K562 (cell line): ENCODE data around the gene PIK3C2A. TPM values are rescaled to one million over a fixed set of nuclear protein-coding genes. Genes with fewer than 3 reads are reported as not detected.

Experiments
- ARID2 ChIP-seq: fragments of 450-650 bp; IDR thresholded peaks from 2 replicates; pipeline ENCODE4 v1.6.1; 2017; ENCODE audit warnings: antibody characterized with exemption, mild to moderate bottlenecking
- CBFB ChIP-seq: sonication (generic); formaldehyde crosslinking; IDR thresholded peaks from 2 replicates; pipeline ENCODE4 v1.4.0; 2020; ENCODE audit warnings: mild to moderate bottlenecking, missing genetic modification reagents
- CGGBP1 ChIP-seq: fragments of 250-450 bp; sonication (Bioruptor Pico); IDR thresholded peaks from 2 replicates; pipeline ENCODE4 v1.9.0; 2021; ENCODE audit warnings: mild to moderate bottlenecking
- CREBBP ChIP-seq: IDR thresholded peaks from one replicate; pipeline ENCODE4 v1.6.1; 2012; ENCODE audit warnings: low read depth, mild to moderate bottlenecking, control low read depth, inconsistent platforms, low read length
- FOXK2 ChIP-seq, 2 experiments: fragments of 450-650 bp; IDR thresholded peaks in 1 of 2; conservative IDR thresholded peaks in 1 of 2; 2 replicates each; pipeline ENCODE4 v1.6.1; 2016; ENCODE audit warnings: low read depth in 2 of 2, mild to moderate bottlenecking in 1 of 2
- GABPB2 ChIP-seq: fragments of 250-450 bp; sonication (Bioruptor Pico); conservative IDR thresholded peaks from 2 replicates; pipeline ENCODE4 v1.5.1; 2021; ENCODE audit warnings: mild to moderate bottlenecking
- JUNB ChIP-seq: fragments of 450-650 bp; formaldehyde crosslinking; conservative IDR thresholded peaks from 2 replicates; pipeline ENCODE4 v1.4.0; 2020; ENCODE audit warnings: mild to moderate bottlenecking
- KAT7 ChIP-seq: sonication (generic); formaldehyde crosslinking; IDR thresholded peaks from 2 replicates; pipeline ENCODE4 v1.8.0; 2022; ENCODE audit warnings: missing genetic modification reagents, mild to moderate bottlenecking, borderline replicate concordance
- NFE2L1 ChIP-seq: fragments of 450-650 bp; IDR thresholded peaks from 2 replicates; pipeline ENCODE4 v1.6.1; 2016; ENCODE audit warnings: missing genetic modification characterization, low read depth, mild to moderate bottlenecking, missing compliant biosample characterization, moderate library complexity, borderline replicate concordance
- TAF15 ChIP-seq: fragments of 200-400 bp; formaldehyde crosslinking; IDR thresholded peaks from 2 replicates; pipeline ENCODE4 v1.6.1; 2017; ENCODE audit warnings: mild to moderate bottlenecking, low read depth, low read length, moderate library complexity
- ZKSCAN1 ChIP-seq: fragments of 150-350 bp; IDR thresholded peaks from 2 replicates; pipeline ENCODE4 v1.6.1; 2016; ENCODE audit warnings: low read depth, low read length
- ZNF3 ChIP-seq: fragments of 250-450 bp; sonication (Bioruptor Pico); IDR thresholded peaks from 2 replicates; pipeline ENCODE4 v1.5.0; 2021; ENCODE audit warnings: mild to moderate bottlenecking, moderate library complexity
- ZSCAN32 ChIP-seq: fragments of 450-650 bp; formaldehyde crosslinking; IDR thresholded peaks from 2 replicates; pipeline ENCODE4 v1.4.0; 2020; ENCODE audit warnings: mild to moderate bottlenecking, moderate library complexity
- polyA plus RNA-seq, 8 experiments: library from polyadenylated mRNA; depleted of rRNA in 4 of 8; stranded (reverse) in 5 of 8; unstranded in 3 of 8; fragments of >200 nt; fragmentation: Nextera tagmentation in 2 of 8; fragmentation: Illumina TruSeq in 1 of 8; extraction: Ambion mirVana in 2 of 8; extraction: Trizol in 1 of 8; gene quantifications; 2 replicates each; pipeline versions ENCODE4 v1.2.1 to v1.2.3, GENCODE V29; 2011 to 2014; ENCODE audit warnings: inconsistent platforms in 1 of 8, missing spikeins in 1 of 8
- total RNA-seq, 7 experiments: library from RNA; depleted of rRNA in 6 of 7; stranded (reverse); fragments of >200 nt in 6 of 7; fragmentation: Illumina TruSeq in 2 of 7; extraction: Trizol in 2 of 7; gene quantifications; 2 replicates each; pipeline versions ENCODE4 v1.2.1 to v1.2.3, GENCODE V29; 2011 to 2021; ENCODE audit warnings: low replicate concordance in 1 of 7
- TF ChIP-seq, protein P1 (sequence below): sonication (generic); formaldehyde crosslinking; IDR thresholded peaks from 2 replicates; pipeline ENCODE4 v1.8.1; 2023; ENCODE audit warnings: missing genetic modification reagents, mild to moderate bottlenecking, borderline replicate concordance
- TF ChIP-seq, protein P2 (sequence below): fragments of 250-450 bp; sonication (Bioruptor Pico); IDR thresholded peaks from 2 replicates; pipeline ENCODE4 v1.8.0; 2022; ENCODE audit warnings: inconsistent platforms, mild to moderate bottlenecking, moderate library complexity, borderline replicate concordance
- TF ChIP-seq, protein P3 (sequence below): fragments of 250-450 bp; sonication (Bioruptor Pico); IDR thresholded peaks from 2 replicates; pipeline ENCODE4 v1.5.0; 2021; ENCODE audit warnings: mild to moderate bottlenecking, borderline replicate concordance
- TF ChIP-seq, protein P4 (sequence below): fragments of 450-650 bp; conservative IDR thresholded peaks from 2 replicates; pipeline ENCODE4 v1.6.1; 2016; ENCODE audit warnings: missing genetic modification characterization, low read depth, mild to moderate bottlenecking, control low read depth, missing compliant biosample characterization

The PIK3C2A gene
- total and polyA plus RNA-seq, 9 of the 15 experiments (the other 6 are each of a cell fraction or from before 2014, with no cell fraction given), result 3.1 to 25.2 (median 15.6) TPM

DNA sequence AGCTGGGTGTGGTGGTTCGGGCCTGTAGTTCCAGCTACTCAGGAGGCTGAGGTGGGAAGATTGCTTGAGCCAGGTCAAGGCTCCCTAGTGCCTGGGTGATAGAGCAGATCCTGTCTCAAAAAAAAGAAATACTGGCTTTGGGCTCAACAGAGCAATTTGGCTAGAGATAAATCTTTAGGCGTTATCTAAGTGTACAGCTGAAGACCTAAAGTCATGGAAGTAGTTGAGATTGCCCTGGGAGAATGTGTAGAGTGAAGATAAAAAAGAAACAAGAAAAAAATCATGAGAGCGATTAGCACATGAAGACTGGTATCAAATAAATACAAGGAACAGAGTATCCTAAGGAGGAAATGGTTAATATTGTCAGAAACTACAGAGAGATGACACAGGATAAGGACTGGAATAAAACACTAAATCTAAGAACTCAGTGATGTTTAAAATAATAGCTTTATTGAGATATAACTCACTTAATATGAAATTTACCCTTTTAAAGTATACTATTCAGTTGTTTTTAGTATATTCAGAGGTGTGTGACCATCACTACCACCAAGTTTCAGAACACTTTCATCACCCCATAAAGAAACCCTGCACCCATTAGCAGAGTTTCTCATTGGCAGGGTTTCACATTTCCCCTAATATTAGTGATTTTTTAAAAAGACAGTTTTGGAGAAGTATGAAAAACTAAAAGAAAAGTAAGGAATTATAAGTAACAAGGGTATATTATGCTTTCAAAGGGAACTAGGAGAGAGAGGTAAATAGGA lies 20.7 kb downstream of the PIK3C2A start (continued):
- TF ChIP-seq, protein P1, sequence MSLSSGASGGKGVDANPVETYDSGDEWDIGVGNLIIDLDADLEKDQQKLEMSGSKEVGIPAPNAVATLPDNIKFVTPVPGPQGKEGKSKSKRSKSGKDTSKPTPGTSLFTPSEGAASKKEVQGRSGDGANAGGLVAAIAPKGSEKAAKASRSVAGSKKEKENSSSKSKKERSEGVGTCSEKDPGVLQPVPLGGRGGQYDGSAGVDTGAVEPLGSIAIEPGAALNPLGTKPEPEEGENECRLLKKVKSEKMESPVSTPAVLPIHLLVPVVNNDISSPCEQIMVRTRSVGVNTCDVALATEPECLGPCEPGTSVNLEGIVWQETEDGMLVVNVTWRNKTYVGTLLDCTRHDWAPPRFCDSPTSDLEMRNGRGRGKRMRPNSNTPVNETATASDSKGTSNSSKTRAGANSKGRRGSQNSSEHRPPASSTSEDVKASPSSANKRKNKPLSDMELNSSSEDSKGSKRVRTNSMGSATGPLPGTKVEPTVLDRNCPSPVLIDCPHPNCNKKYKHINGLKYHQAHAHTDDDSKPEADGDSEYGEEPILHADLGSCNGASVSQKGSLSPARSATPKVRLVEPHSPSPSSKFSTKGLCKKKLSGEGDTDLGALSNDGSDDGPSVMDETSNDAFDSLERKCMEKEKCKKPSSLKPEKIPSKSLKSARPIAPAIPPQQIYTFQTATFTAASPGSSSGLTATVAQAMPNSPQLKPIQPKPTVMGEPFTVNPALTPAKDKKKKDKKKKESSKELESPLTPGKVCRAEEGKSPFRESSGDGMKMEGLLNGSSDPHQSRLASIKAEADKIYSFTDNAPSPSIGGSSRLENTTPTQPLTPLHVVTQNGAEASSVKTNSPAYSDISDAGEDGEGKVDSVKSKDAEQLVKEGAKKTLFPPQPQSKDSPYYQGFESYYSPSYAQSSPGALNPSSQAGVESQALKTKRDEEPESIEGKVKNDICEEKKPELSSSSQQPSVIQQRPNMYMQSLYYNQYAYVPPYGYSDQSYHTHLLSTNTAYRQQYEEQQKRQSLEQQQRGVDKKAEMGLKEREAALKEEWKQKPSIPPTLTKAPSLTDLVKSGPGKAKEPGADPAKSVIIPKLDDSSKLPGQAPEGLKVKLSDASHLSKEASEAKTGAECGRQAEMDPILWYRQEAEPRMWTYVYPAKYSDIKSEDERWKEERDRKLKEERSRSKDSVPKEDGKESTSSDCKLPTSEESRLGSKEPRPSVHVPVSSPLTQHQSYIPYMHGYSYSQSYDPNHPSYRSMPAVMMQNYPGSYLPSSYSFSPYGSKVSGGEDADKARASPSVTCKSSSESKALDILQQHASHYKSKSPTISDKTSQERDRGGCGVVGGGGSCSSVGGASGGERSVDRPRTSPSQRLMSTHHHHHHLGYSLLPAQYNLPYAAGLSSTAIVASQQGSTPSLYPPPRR, result no peak
- TF ChIP-seq, protein P2, sequence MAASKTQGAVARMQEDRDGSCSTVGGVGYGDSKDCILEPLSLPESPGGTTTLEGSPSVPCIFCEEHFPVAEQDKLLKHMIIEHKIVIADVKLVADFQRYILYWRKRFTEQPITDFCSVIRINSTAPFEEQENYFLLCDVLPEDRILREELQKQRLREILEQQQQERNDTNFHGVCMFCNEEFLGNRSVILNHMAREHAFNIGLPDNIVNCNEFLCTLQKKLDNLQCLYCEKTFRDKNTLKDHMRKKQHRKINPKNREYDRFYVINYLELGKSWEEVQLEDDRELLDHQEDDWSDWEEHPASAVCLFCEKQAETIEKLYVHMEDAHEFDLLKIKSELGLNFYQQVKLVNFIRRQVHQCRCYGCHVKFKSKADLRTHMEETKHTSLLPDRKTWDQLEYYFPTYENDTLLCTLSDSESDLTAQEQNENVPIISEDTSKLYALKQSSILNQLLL (CRISPR knock-in tag), result no peak
- TF ChIP-seq GABPB2 (CRISPR knock-in tag), result no peak
- TF ChIP-seq CGGBP1, result no peak
- no peak for TF ChIP-seq TAF15
- TF ChIP-seq NFE2L1 (tag), result no peak
- no peak for TF ChIP-seq ZKSCAN1
- TF ChIP-seq CREBBP, result no peak
- TF ChIP-seq KAT7 (CRISPR knock-in tag), result no peak
- TF ChIP-seq, protein P3, sequence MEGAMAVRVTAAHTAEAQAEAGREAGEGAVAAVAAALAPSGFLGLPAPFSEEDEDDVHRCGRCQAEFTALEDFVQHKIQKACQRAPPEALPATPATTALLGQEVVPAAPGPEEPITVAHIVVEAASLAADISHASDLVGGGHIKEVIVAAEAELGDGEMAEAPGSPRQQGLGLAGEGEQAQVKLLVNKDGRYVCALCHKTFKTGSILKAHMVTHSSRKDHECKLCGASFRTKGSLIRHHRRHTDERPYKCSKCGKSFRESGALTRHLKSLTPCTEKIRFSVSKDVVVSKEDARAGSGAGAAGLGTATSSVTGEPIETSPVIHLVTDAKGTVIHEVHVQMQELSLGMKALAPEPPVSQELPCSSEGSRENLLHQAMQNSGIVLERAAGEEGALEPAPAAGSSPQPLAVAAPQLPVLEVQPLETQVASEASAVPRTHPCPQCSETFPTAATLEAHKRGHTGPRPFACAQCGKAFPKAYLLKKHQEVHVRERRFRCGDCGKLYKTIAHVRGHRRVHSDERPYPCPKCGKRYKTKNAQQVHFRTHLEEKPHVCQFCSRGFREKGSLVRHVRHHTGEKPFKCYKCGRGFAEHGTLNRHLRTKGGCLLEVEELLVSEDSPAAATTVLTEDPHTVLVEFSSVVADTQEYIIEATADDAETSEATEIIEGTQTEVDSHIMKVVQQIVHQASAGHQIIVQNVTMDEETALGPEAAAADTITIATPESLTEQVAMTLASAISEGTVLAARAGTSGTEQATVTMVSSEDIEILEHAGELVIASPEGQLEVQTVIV (CRISPR knock-in tag), result no peak
- no peak for TF ChIP-seq ZNF3 (CRISPR knock-in tag)
- TF ChIP-seq, protein P4, sequence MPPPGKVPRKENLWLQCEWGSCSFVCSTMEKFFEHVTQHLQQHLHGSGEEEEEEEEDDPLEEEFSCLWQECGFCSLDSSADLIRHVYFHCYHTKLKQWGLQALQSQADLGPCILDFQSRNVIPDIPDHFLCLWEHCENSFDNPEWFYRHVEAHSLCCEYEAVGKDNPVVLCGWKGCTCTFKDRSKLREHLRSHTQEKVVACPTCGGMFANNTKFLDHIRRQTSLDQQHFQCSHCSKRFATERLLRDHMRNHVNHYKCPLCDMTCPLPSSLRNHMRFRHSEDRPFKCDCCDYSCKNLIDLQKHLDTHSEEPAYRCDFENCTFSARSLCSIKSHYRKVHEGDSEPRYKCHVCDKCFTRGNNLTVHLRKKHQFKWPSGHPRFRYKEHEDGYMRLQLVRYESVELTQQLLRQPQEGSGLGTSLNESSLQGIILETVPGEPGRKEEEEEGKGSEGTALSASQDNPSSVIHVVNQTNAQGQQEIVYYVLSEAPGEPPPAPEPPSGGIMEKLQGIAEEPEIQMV (tag), result no peak
- TF ChIP-seq CBFB (CRISPR knock-in tag), result no peak
- no peak for TF ChIP-seq ZSCAN32 (CRISPR knock-in tag)
- TF ChIP-seq JUNB (CRISPR knock-in tag), result no peak
- no peak for TF ChIP-seq ARID2
- TF ChIP-seq FOXK2 (conservative IDR thresholded peaks at IDR 0.05 in 1 of 2, IDR thresholded peaks at IDR 0.05 in 1 of 2; ENCODE audit: low read depth in 2 of 2), result peak; percentile 74 to 86; a peak in 3 of 4 replicates
